ENCODE results near the gene PKP1.
A peak's percentile ranks its signal among the peaks of the same experiment; 100 is the strongest.

DNA sequence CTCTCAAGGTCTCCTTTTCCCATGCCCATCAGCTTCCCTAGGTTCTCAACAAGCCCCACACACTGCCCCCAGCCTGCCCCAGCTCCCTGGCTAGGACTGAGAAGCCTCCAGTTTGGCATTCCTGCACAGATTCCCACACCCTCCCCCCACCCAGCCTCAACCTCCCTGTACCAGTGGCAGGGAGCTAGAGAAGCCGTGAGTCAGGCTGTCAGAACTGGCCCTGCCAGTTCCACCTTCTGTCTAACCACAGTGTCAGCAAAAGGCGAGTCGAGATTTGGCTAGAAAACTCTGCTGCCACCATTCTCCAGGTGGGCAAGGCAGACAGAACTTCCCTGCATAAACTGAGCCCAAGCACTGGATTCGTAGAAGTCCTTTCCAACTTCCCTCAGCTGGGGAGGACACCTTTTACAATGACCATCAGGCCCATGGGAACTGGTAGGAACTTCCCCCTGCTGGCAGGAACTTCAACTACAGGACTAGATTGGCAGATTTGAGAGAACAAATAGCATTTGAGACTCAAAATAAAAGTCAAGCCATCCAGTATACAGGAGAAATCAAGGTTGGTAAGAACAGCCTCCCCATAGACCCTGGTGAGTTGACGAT lies 63.1 kb downstream of the PKP1 start:
- TF ChIP-seq, protein P1, sequence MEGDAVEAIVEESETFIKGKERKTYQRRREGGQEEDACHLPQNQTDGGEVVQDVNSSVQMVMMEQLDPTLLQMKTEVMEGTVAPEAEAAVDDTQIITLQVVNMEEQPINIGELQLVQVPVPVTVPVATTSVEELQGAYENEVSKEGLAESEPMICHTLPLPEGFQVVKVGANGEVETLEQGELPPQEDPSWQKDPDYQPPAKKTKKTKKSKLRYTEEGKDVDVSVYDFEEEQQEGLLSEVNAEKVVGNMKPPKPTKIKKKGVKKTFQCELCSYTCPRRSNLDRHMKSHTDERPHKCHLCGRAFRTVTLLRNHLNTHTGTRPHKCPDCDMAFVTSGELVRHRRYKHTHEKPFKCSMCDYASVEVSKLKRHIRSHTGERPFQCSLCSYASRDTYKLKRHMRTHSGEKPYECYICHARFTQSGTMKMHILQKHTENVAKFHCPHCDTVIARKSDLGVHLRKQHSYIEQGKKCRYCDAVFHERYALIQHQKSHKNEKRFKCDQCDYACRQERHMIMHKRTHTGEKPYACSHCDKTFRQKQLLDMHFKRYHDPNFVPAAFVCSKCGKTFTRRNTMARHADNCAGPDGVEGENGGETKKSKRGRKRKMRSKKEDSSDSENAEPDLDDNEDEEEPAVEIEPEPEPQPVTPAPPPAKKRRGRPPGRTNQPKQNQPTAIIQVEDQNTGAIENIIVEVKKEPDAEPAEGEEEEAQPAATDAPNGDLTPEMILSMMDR (IDR thresholded peaks at IDR 0.05; ENCODE audit: low read length), result peak; percentile 64
- TF ChIP-seq EZH2 (optimal IDR thresholded peaks at IDR 0.05; ENCODE audit: low read depth, low read length), result no peak

Data from MM.1S (cell line).